Neutrophil (primary cell): ENCODE measurements around the gene YDJC.

ENCODE experiments used
- H3K27ac ChIP-seq: fragments of 200-600 bp; sonication (generic); 2 replicates; pipeline ENCODE4 v1.5.1; 2016; ENCODE audit warnings: mild to moderate bottlenecking, moderate library complexity
- H3K27me3 ChIP-seq: fragments of 200-600 bp; sonication (generic); 2 replicates; pipeline ENCODE4 v1.6.0; 2016; ENCODE audit warnings: mild to moderate bottlenecking
- H3K36me3 ChIP-seq: fragments of 200-600 bp; sonication (generic); 2 replicates; pipeline ENCODE4 v1.5.1; 2017
- H3K4me1 ChIP-seq, 2 experiments: fragments of 200-600 bp in 1 of 2; sonication (generic) in 1 of 2; 1 replicate in 1 of 2; 2 replicates in 1 of 2; pipeline versions ENCODE4 v1.5.1 to v1.6.1; 2013 to 2016; ENCODE audit warnings: low read depth in 1 of 2, low read length in 1 of 2, mild to moderate bottlenecking in 1 of 2, moderate library complexity in 1 of 2; ENCODE audit not compliant: control insufficient read depth in 1 of 2, insufficient read depth in 1 of 2
- H3K4me3 ChIP-seq, 2 experiments: fragments of 200-600 bp in 1 of 2; sonication (generic) in 1 of 2; 1 replicate in 1 of 2; 2 replicates in 1 of 2; pipeline ENCODE4 v1.5.1; 2013 to 2016; ENCODE audit warnings: low read depth in 1 of 2, low read length in 1 of 2, mild to moderate bottlenecking in 1 of 2, moderate library complexity in 1 of 2
- H3K9me3 ChIP-seq: fragments of 200-600 bp; sonication (generic); 2 replicates; pipeline ENCODE4 v1.5.1; 2016
- CTCF ChIP-seq: fragments of 200-600 bp; sonication (generic); IDR thresholded peaks from 2 replicates; pipeline ENCODE4 v1.5.1; 2016; ENCODE audit warnings: antibody characterized with exemption

Gene YDJC

GRCh38 chr22:21663738-21664137 is 33.9 kb upstream of the YDJC start:
- Histone ChIP-seq H3K4me3 (no peak overlapping the region), H3K27ac (no peak overlapping the region), H3K9me3 (no peaks in the 10 kb centered on the region), H3K36me3 (no peaks in the 10 kb centered on the region), H3K4me1 (peaks cover 11 to 12% of the 10 kb centered on the region in 2 experiments), H3K27me3 (no peaks in the 10 kb centered on the region)
- TF ChIP-seq CTCF = no peak

- H3K4me1 ChIP-seq = peaks cover 23 to 24% of the 10 kb centered on the region in 2 experiments
- no peak overlapping the region for H3K27ac ChIP-seq
- H3K27me3 ChIP-seq = peaks cover 7% of the 10 kb centered on the region
- H3K9me3 ChIP-seq = no peaks in the 10 kb centered on the region
- no peak overlapping the region for H3K4me3 ChIP-seq
- TF ChIP-seq CTCF = no peak
- H3K36me3 ChIP-seq = no peaks in the 10 kb centered on the region
Observed at GRCh38 chr22:21661991-21662390, 32.2 kb upstream of the YDJC start.

GRCh38 chr22:21660904-21661303 is 31.1 kb upstream of the YDJC start:
- H3K27me3 ChIP-seq = peaks cover 14% of the 10 kb centered on the region
- no peak overlapping the region for H3K27ac ChIP-seq
- H3K4me1 ChIP-seq = peaks cover 20 to 22% of the 10 kb centered on the region in 2 experiments
- H3K9me3 ChIP-seq = no peaks in the 10 kb centered on the region
- no peak overlapping the region for H3K4me3 ChIP-seq
- no peaks in the 10 kb centered on the region for H3K36me3 ChIP-seq
- TF ChIP-seq CTCF = no peak

GRCh38 chr22:21659864-21660525 is 30.2 kb upstream of the YDJC start:
- no peak overlapping the region for H3K4me3 ChIP-seq
- no peak overlapping the region for H3K27ac ChIP-seq
- H3K4me1 ChIP-seq = peaks cover 14 to 18% of the 10 kb centered on the region in 2 experiments
- H3K27me3 ChIP-seq = peaks cover 14% of the 10 kb centered on the region
- no peak for TF ChIP-seq CTCF
- H3K36me3 ChIP-seq = no peaks in the 10 kb centered on the region
- no peaks in the 10 kb centered on the region for H3K9me3 ChIP-seq

GRCh38 chr22:21657360-21658032 is 27.7 kb upstream of the YDJC start:
- Histone ChIP-seq H3K36me3 (no peaks in the 10 kb centered on the region), H3K4me1 (peaks cover 17 to 20% of the 10 kb centered on the region in 2 experiments), H3K4me3 (peak overlapping the region; percentile 72 to 97), H3K9me3 (no peaks in the 10 kb centered on the region), H3K27me3 (peaks cover 26% of the 10 kb centered on the region), H3K27ac (peak overlapping the region; percentile 37)
- peak; percentile 35 for TF ChIP-seq CTCF
